ENCODE measurements around the gene MRPL45.

- TF ChIP-seq CTCF (IDR thresholded peaks at IDR 0.05; ENCODE audit: low read depth, low read length) (no peak), EZH2phosphoT487 (IDR thresholded peaks at IDR 0.05; ENCODE audit: low read depth) (no peak)
Observed at GRCh38 chr17:38354466-38354865, 57.5 kb downstream of the MRPL45 start.

All from OCI-LY3 (cell line).